WERI-Rb-1 (cell line): ENCODE data around the gene LRRN3.

Experiments used
- DNase-seq: peaks from one replicate; pipeline ENCODE4 v3.0.0-alpha.2; 2020
- H3K27ac ChIP-seq: fragments of 250-450 bp; sonication (Bioruptor Pico); 2 replicates; pipeline ENCODE4 v1.5.1; 2020; ENCODE audit warnings: mild to moderate bottlenecking, moderate library complexity
- H3K27me3 ChIP-seq: fragments of 250-450 bp; sonication (Bioruptor Pico); 2 replicates; pipeline ENCODE4 v1.5.1; 2021; ENCODE audit warnings: mild to moderate bottlenecking, low read depth, moderate library complexity; ENCODE audit not compliant: insufficient read depth, severe bottlenecking
- H3K36me3 ChIP-seq: fragments of 250-450 bp; sonication (Bioruptor Pico); 2 replicates; pipeline ENCODE4 v1.5.1; 2020; ENCODE audit warnings: mild to moderate bottlenecking, moderate library complexity
- H3K4me3 ChIP-seq: 2 replicates; pipeline ENCODE4 v1.5.1; 2011; ENCODE audit warnings: low read depth, mild to moderate bottlenecking, control low read depth, low read length
- H3K9me3 ChIP-seq: fragments of 250-450 bp; sonication (Bioruptor Pico); 2 replicates; pipeline ENCODE4 v1.5.1; 2021; ENCODE audit warnings: mild to moderate bottlenecking, moderate library complexity; ENCODE audit not compliant: severe bottlenecking
- TF ChIP-seq, protein P1 (sequence below): IDR thresholded peaks from 2 replicates; pipeline ENCODE4 v1.5.1; 2011; ENCODE audit warnings: low read depth, mild to moderate bottlenecking, control low read depth, inconsistent platforms, low read length

LRRN3 gene

DNA sequence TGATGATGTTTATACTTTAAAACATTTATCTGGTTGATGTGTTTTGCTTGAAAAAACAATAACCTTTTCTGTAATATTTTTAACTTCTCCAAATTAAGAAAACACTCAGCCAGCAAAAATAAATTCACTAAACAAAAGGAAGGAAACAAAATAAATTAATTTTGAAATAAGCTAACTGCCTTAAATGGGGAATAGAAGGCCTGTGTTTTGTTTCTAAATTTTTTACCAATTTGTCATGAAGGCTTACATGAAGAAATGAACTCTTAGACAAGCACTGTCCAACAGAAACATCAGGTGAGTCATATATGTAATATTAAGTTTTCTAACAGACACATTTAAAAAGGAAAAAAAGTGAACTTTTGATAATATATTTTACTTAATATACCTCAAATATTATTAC is 68.5 kb downstream of the LRRN3 start:
- TF ChIP-seq, protein P1, sequence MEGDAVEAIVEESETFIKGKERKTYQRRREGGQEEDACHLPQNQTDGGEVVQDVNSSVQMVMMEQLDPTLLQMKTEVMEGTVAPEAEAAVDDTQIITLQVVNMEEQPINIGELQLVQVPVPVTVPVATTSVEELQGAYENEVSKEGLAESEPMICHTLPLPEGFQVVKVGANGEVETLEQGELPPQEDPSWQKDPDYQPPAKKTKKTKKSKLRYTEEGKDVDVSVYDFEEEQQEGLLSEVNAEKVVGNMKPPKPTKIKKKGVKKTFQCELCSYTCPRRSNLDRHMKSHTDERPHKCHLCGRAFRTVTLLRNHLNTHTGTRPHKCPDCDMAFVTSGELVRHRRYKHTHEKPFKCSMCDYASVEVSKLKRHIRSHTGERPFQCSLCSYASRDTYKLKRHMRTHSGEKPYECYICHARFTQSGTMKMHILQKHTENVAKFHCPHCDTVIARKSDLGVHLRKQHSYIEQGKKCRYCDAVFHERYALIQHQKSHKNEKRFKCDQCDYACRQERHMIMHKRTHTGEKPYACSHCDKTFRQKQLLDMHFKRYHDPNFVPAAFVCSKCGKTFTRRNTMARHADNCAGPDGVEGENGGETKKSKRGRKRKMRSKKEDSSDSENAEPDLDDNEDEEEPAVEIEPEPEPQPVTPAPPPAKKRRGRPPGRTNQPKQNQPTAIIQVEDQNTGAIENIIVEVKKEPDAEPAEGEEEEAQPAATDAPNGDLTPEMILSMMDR = no peak
- Histone ChIP-seq H3K9me3 (no peaks in the 10 kb centered on the region), H3K36me3 (no peaks in the 10 kb centered on the region), H3K27ac (no peak overlapping the region), H3K27me3 (no peaks in the 10 kb centered on the region), H3K4me3 (no peak overlapping the region)
- no peak for DNase-seq

DNA sequence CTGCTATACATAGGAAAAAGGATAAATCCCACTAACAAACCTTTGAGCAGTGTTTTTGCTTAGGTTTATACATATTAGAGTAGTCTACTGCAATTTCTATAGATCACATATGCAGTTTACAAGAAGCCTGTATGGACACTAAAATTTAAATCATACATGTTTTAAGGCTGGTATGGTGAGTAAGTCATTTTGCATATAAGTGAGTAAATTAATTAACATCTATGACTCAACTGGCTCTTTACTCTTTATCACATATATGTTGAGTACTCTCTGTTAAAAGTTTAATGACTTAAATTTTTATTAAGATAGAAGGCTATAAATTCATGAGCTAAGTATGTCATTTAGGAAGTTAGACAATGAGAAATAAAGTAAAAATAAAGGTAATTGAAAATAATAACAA is 69.4 kb downstream of the LRRN3 start:
- TF ChIP-seq, protein P1 = no peak
- Histone ChIP-seq H3K9me3 (no peaks in the 10 kb centered on the region), H3K27me3 (no peaks in the 10 kb centered on the region), H3K36me3 (no peaks in the 10 kb centered on the region), H3K4me3 (no peak overlapping the region), H3K27ac (no peak overlapping the region)
- no peak for DNase-seq

DNA sequence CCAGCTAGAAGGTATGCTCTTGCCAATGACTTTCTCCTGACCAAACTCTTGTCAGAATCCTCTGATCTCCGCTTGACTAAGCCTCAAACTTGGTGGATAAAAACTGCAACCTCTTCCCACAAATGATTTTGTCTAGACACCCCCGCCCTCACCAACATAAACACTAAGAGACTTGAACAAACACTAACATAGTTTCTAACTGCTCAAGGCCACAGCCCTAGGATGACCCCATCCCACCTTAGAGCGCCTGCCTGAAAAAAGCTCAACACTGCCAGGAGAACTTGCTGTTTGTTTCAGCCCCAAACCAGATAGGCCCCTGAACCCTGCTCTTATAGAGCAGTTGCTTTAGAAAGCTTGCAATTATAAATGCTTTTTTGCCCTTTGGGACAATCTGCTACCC is 71.8 kb downstream of the LRRN3 start:
- H3K4me3 ChIP-seq = no peak overlapping the region
- TF ChIP-seq, protein P1 = no peak
- no peak overlapping the region for H3K27ac ChIP-seq
- no peaks in the 10 kb centered on the region for H3K9me3 ChIP-seq
- DNase-seq = no peak
- no peaks in the 10 kb centered on the region for H3K36me3 ChIP-seq
- H3K27me3 ChIP-seq = no peaks in the 10 kb centered on the region

DNA sequence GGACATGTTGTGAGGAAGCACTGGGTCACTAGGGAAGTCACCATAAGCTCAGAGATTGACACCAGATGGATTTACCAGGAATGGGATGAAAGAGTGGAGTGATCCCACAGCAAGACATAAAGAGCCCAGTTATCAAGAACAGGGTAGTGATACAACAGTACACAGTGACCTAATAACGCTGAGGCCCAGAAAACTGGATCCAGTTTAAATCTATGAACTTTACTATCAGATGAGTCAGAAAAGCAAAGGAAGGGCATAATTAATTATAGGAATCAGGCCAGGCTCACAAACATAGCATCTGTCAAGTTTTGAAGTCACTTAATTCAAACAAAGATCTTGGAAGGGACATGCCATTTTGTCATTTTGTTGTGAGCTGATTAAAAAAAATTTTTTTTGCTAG is 73.5 kb downstream of the LRRN3 start:
- no peaks in the 10 kb centered on the region for H3K27me3 ChIP-seq
- DNase-seq = no peak
- no peaks in the 10 kb centered on the region for H3K36me3 ChIP-seq
- H3K9me3 ChIP-seq = no peaks in the 10 kb centered on the region
- H3K27ac ChIP-seq = no peak overlapping the region
- no peak overlapping the region for H3K4me3 ChIP-seq
- TF ChIP-seq, protein P1 = no peak

DNA sequence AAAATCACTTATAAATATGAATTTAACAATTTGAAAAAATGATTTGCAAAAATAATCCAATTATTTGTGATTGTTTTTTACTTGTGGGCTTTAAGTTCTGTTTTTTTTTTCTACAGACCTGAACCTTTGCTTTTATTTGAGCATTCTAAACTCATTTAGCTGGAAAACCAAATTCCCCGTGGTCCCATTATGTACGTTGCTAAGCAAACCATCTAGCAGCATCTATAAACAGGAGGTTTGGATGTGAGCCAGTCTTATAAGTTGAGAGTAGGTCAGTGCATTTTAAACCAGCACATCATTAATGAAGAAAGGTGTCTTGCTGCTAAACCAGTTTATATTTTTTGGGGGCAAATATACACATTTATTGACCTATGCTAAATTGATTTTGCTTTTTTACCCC is 77.3 kb downstream of the LRRN3 start:
- Histone ChIP-seq H3K9me3 (no peaks in the 10 kb centered on the region), H3K36me3 (no peaks in the 10 kb centered on the region), H3K4me3 (no peak overlapping the region), H3K27ac (no peak overlapping the region), H3K27me3 (no peaks in the 10 kb centered on the region)
- TF ChIP-seq, protein P1 = no peak
- no peak for DNase-seq

DNA sequence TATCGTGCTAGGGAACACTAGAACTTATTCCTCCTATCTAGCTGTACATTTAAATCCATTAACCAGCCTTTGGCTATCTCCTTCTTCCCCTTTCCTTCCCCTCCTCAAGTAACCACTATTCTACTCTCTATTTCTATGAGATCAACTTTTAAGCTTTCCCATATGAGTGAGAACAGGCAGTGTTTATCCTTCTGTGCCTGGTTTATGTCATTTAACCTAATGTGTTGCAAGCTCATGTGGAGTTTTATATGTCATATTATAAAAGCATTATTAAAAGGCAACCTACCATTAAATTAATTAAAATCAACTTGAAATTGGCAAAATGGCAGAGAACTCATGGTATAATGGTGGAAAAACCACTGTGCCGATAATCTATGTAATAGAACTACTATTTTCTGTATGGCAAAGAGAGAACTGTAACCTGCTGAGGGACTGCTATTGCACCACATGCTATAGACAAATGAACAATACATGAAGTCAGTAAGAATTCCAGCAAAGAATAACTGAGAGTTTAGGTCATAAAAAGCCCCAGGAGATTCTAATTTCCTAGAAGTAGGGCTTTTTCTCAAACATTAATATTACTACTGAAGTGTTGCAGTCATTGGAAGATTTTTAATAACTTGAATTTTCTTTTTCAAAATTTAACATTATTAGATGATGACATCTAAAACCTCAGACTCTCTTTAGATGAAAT is 81.8 kb downstream of the LRRN3 start:
- no peak overlapping the region for H3K27ac ChIP-seq
- H3K4me3 ChIP-seq = no peak overlapping the region
- H3K36me3 ChIP-seq = no peaks in the 10 kb centered on the region
- TF ChIP-seq, protein P1 = no peak
- H3K9me3 ChIP-seq = no peaks in the 10 kb centered on the region
- no peaks in the 10 kb centered on the region for H3K27me3 ChIP-seq
- no peak for DNase-seq
